ENCODE data around the gene SORBS2. TPM values are rescaled to one million over a fixed set of nuclear protein-coding genes. Genes with fewer than 3 reads are reported as not detected.
"Not testable (repeated sequence)": the region's sequence is repeated elsewhere in the genome, so short reads cannot be mapped to it uniquely, and the experiment has no call there.

SORBS2 gene, protein sequence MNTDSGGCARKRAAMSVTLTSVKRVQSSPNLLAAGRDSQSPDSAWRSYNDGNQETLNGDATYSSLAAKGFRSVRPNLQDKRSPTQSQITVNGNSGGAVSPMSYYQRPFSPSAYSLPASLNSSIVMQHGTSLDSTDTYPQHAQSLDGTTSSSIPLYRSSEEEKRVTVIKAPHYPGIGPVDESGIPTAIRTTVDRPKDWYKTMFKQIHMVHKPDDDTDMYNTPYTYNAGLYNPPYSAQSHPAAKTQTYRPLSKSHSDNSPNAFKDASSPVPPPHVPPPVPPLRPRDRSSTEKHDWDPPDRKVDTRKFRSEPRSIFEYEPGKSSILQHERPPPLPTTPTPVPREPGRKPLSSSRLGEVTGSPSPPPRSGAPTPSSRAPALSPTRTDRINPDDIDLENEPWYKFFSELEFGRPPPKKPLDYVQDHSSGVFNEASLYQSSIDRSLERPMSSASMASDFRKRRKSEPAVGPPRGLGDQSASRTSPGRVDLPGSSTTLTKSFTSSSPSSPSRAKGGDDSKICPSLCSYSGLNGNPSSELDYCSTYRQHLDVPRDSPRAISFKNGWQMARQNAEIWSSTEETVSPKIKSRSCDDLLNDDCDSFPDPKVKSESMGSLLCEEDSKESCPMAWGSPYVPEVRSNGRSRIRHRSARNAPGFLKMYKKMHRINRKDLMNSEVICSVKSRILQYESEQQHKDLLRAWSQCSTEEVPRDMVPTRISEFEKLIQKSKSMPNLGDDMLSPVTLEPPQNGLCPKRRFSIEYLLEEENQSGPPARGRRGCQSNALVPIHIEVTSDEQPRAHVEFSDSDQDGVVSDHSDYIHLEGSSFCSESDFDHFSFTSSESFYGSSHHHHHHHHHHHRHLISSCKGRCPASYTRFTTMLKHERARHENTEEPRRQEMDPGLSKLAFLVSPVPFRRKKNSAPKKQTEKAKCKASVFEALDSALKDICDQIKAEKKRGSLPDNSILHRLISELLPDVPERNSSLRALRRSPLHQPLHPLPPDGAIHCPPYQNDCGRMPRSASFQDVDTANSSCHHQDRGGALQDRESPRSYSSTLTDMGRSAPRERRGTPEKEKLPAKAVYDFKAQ (N-terminal part only)
- 18.8 and 21.4 TPM in 2 replicates for total RNA-seq

DNA sequence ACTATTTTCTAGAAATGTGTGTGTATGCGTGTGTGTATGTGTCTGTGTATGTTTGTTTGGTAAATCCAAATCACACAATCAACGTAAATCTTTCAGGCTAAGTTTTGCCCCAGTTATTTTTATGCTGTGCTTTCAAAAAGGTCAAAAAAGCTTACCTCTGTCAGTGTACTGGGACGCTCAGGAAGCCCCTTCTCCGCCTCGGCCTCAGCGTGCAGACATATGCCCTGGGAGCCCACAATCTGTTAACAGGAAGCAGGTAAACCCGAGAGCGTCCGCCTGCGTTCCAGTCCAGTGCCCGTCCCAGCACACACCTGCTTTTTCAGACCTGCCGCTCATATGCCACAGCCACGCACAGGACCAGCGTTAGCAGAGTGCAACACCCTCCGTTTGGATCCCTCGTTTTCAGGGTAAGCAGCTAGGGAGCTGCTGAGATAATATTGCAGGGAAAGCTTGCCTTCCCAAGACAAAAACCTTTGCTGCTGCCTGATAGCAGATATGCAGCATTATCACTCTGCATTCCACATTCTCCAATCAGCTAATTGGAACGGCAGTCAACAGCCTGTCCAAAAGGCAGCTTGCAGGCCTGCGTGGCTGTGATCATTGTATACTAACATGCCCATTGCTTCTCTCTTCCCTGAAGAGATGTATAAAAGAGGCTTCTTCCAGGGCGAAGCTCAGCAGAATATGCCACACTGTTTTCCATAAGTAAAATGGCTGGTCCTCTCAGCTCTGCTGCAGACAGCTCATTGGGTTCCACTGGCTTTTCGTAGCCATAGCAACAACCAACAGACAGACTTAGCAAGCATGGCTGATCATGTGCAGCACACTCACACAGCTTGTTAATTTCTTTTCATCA, at the start of gene SORBS2:
SORBS2 (minus strand) TSS at position 686 of the 856 bp plus-strand sequence. CDS start 121,623 bp downstream, outside the sequence.
- H3K4me3 ChIP-seq (ENCODE audit: low read depth, low read length) = peak within 1 kb of the TSS; percentile 43
- TF ChIP-seq, protein P1, sequence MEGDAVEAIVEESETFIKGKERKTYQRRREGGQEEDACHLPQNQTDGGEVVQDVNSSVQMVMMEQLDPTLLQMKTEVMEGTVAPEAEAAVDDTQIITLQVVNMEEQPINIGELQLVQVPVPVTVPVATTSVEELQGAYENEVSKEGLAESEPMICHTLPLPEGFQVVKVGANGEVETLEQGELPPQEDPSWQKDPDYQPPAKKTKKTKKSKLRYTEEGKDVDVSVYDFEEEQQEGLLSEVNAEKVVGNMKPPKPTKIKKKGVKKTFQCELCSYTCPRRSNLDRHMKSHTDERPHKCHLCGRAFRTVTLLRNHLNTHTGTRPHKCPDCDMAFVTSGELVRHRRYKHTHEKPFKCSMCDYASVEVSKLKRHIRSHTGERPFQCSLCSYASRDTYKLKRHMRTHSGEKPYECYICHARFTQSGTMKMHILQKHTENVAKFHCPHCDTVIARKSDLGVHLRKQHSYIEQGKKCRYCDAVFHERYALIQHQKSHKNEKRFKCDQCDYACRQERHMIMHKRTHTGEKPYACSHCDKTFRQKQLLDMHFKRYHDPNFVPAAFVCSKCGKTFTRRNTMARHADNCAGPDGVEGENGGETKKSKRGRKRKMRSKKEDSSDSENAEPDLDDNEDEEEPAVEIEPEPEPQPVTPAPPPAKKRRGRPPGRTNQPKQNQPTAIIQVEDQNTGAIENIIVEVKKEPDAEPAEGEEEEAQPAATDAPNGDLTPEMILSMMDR (IDR thresholded peaks at IDR 0.05; ENCODE audit: insufficient read depth, low read length, poor library complexity, severe bottlenecking) = no peak
- peak; percentile 77 for DNase-seq (ENCODE audit: low read depth)
- H3K36me3 ChIP-seq (ENCODE audit: control insufficient read depth, insufficient read depth, low read length) = no peaks in the 10 kb centered on the region
- H3K27me3 ChIP-seq (ENCODE audit: control insufficient read depth, insufficient read depth, low read length) = no peaks in the 10 kb centered on the region

DNA sequence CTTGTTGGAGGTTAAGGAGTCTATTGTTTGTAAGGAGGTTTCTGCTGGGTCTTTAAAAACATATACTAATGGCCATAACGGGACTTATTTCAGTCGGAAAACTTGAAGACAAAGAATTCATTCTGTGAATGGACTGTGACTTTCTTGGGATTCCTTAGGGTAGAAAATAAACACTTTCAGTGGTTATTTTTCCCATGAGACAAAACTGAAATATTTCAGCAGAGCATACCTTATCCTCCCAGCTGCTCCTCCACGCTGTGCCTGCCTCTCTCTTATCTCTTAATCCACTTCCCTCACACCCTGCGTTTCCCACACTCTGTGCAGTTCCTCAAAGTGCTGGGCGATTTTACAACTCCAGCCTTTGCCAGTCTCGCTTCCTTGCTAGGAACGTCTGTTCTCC, 47.1 kb upstream of the SORBS2 start:
- Histone ChIP-seq H3K4me3 (ENCODE audit: low read depth, low read length) (no peak overlapping the region), H3K36me3 (ENCODE audit: control insufficient read depth, insufficient read depth, low read length) (no peaks in the 10 kb centered on the region), H3K27me3 (ENCODE audit: control insufficient read depth, insufficient read depth, low read length) (no peaks in the 10 kb centered on the region)
- TF ChIP-seq, protein P1 (IDR thresholded peaks at IDR 0.05; ENCODE audit: insufficient read depth, low read length, poor library complexity, severe bottlenecking) = no peak
- no peak for DNase-seq (ENCODE audit: low read depth)

DNA sequence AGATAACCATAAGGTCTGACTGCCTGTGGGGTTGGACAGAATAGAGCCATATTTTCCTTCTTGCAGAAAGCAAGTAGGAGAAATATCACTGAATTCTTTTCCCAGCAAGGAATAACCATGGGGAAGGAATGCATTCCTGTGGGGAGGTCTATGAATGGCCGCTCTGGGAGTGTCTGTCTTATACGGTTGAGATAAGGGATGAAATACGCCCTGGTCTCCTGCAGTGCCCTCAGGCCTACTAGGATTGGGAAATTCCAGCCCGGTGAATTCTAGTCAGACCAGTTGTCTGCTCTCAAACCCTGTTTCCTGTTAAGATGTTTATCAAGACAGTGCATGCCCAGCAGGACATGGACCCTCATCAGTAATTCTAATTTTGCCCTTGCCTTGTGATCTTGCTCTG, 45.6 kb upstream of the SORBS2 start:
- H3K27me3 ChIP-seq (ENCODE audit: control insufficient read depth, insufficient read depth, low read length); H3K36me3 ChIP-seq (ENCODE audit: control insufficient read depth, insufficient read depth, low read length); H3K4me3 ChIP-seq (ENCODE audit: low read depth, low read length); DNase-seq (ENCODE audit: low read depth): not testable (repeated sequence)

DNA sequence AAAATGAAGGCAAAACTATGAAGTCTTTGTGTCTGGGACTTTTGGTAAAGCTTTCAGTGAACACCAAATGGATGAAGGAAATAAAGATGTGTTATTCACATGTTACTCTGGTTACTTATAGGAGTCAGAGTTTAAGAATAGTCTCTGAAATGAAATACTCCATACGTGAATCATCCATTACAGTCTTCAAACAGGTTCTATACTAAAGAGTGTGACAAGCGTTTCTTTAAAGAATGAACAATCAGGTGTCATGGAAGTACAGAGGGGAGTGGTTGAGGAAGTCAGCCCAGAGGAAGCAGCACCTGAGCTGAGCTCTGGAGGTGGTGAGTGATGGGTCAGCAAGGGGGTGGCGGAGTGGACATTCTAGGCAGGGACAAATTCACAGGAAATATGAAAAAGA, 41.8 kb upstream of the SORBS2 start:
- no peak for DNase-seq (ENCODE audit: low read depth)
- TF ChIP-seq, protein P1 (IDR thresholded peaks at IDR 0.05; ENCODE audit: insufficient read depth, low read length, poor library complexity, severe bottlenecking) = no peak
- Histone ChIP-seq H3K4me3 (ENCODE audit: low read depth, low read length) (no peak overlapping the region), H3K27me3 (ENCODE audit: control insufficient read depth, insufficient read depth, low read length) (no peaks in the 10 kb centered on the region), H3K36me3 (ENCODE audit: control insufficient read depth, insufficient read depth, low read length) (no peaks in the 10 kb centered on the region)

DNA sequence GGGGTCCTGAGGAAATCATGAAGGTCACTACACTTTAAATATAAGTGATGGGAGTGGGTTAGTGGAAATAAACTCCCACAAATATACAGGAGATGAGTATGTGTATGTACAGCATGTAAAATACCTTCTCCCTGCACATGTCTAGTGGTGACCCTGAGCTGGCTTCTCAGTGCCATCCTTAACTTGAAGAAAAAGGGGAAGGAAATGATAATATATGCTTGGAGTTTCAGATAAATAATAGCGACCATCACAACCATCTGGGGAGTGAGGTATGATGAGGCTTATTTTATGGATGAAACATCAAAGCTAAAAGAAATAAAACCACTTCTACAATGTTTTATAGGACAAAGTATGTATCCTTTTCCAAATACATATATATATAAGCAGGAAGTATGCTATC, 41.0 kb upstream of the SORBS2 start:
- H3K27me3 ChIP-seq (ENCODE audit: control insufficient read depth, insufficient read depth, low read length) = no peaks in the 10 kb centered on the region
- no peak for DNase-seq (ENCODE audit: low read depth)

More for the DNA sequence above, 41.0 kb upstream of the SORBS2 start:
- no peak overlapping the region for H3K4me3 ChIP-seq (ENCODE audit: low read depth, low read length)
- TF ChIP-seq, protein P1 (IDR thresholded peaks at IDR 0.05; ENCODE audit: insufficient read depth, low read length, poor library complexity, severe bottlenecking) = no peak
- H3K36me3 ChIP-seq (ENCODE audit: control insufficient read depth, insufficient read depth, low read length) = no peaks in the 10 kb centered on the region
